ENCODE results near the gene YPEL2. TPM values are rescaled to one million over a fixed set of nuclear protein-coding genes. Genes with fewer than 3 reads are reported as not detected.

The YPEL2 gene
- polyA plus RNA-seq, 1 of the 3 experiments (the other 2 are of a cell fraction), result 3.2 TPM

DNA sequence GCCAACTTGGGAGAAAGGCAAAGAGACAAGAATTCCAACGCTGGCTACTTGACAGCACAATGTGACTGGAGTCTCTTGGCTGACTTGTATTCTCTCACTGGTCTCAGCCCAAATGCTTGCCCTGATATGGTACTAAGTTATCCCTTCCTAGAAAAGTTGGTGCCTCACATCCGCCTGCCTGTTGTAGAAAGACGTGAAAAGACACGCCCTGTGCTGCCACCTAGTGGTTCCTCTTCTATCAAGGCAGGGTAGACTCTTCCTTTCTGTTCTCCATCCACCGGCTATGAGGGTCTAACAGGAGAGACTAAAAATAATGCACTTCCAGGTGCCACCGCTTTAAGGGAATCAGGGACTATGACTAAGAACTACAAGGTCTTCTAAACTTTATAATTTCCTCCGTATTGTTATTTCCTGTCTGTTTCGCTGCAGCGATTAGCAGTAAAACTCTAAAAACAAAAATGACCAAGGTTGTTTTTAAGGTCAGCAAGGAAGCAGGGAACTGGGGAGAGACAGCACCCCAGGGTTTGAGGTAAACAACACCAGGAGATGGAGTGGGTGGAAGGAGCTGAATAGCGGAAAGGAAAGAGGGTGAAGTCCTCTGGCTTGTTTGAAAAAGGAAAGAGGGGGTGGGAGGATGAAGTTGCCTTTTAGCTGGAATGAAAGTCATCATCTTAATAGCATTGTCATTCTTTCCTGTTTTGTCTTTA, 109.5 kb downstream of the YPEL2 start:
- no peak overlapping the region for H3K27ac ChIP-seq (ENCODE audit: low read depth in 2 of 2, low read length in 1 of 2)
- WGBS (ENCODE audit: low lambda C conversion rate), result 27% methylated on average over 10 of the region's 10 CpGs
- no peaks in the 10 kb centered on the region for H3F3A ChIP-seq (replicated peaks; ENCODE audit: insufficient read depth)
- peak; percentile 82 for DNase-seq
- no peaks in the 10 kb centered on the region for H3K9me2 ChIP-seq
- ChIA-PET CTCF (interaction anchor here (0.6 to 27.0 kb wide), 55 partner anchors 9 to 230 kb away, joined by 3 to 569 read pairs (median 5); partner anchors contain the start of gene YPEL2), POLR2A (no interaction called here)
- no peaks in the 10 kb centered on the region for H4K20me1 ChIP-seq (ENCODE audit: insufficient read depth)
- H3K36me3 ChIP-seq (replicated peaks in 1 of 2; ENCODE audit: control insufficient read depth in 1 of 2, insufficient read depth in 2 of 2, low read length in 1 of 2), result no peaks in the 10 kb centered on the region
- H3K9me3 ChIP-seq, result no peaks in the 10 kb centered on the region
- H3K4me3 ChIP-seq (ENCODE audit: low read depth in 2 of 2, low read length in 1 of 2), result no peak overlapping the region
- no peaks in the 10 kb centered on the region for H3K27me3 ChIP-seq (ENCODE audit: insufficient read depth)
- TF ChIP-seq, protein P1, sequence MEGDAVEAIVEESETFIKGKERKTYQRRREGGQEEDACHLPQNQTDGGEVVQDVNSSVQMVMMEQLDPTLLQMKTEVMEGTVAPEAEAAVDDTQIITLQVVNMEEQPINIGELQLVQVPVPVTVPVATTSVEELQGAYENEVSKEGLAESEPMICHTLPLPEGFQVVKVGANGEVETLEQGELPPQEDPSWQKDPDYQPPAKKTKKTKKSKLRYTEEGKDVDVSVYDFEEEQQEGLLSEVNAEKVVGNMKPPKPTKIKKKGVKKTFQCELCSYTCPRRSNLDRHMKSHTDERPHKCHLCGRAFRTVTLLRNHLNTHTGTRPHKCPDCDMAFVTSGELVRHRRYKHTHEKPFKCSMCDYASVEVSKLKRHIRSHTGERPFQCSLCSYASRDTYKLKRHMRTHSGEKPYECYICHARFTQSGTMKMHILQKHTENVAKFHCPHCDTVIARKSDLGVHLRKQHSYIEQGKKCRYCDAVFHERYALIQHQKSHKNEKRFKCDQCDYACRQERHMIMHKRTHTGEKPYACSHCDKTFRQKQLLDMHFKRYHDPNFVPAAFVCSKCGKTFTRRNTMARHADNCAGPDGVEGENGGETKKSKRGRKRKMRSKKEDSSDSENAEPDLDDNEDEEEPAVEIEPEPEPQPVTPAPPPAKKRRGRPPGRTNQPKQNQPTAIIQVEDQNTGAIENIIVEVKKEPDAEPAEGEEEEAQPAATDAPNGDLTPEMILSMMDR (IDR thresholded peaks at IDR 0.05), result peak; percentile 99
- TF ChIP-seq CHD2 (IDR thresholded peaks at IDR 0.05; ENCODE audit: low read length, partially characterized antibody) (peak; percentile 66), FOXM1 (IDR thresholded peaks at IDR 0.05; ENCODE audit: low read depth) (no peak), SMC3 (IDR thresholded peaks at IDR 0.05; ENCODE audit: low read depth, low read length) (peak; percentile 99), RAD21 (IDR thresholded peaks at IDR 0.05; ENCODE audit: low read length) (peak; percentile 100), NRF1 (IDR thresholded peaks at IDR 0.05; ENCODE audit: low read depth, low read length) (peak; percentile 19; the same call in 1 of the 2 replicates), SIN3A (IDR thresholded peaks at IDR 0.05; ENCODE audit: borderline replicate concordance, low read depth, low read length) (0 out of 2 replicates have a peak, but pooled peaks have one; percentile 30)
- TF ChIP-seq, protein P2, sequence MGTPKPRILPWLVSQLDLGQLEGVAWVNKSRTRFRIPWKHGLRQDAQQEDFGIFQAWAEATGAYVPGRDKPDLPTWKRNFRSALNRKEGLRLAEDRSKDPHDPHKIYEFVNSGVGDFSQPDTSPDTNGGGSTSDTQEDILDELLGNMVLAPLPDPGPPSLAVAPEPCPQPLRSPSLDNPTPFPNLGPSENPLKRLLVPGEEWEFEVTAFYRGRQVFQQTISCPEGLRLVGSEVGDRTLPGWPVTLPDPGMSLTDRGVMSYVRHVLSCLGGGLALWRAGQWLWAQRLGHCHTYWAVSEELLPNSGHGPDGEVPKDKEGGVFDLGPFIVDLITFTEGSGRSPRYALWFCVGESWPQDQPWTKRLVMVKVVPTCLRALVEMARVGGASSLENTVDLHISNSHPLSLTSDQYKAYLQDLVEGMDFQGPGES (IDR thresholded peaks at IDR 0.05; ENCODE audit: low read depth, low read length), result no peak
- no peak overlapping the region for H3K4me2 ChIP-seq
- H3K9ac ChIP-seq, result no peak overlapping the region
- H3K4me1 ChIP-seq (ENCODE audit: control insufficient read depth in 1 of 2, insufficient read depth in 2 of 2, low read depth in 1 of 2, low read length in 1 of 2), result peaks cover 0 to 4% of the 10 kb centered on the region in 2 experiments; a peak in 1 of 4 replicates
- peak overlapping the region; percentile 77 for H2AFZ ChIP-seq (ENCODE audit: low read depth)
- H3K79me2 ChIP-seq (ENCODE audit: insufficient read depth), result no peaks in the 10 kb centered on the region

DNA sequence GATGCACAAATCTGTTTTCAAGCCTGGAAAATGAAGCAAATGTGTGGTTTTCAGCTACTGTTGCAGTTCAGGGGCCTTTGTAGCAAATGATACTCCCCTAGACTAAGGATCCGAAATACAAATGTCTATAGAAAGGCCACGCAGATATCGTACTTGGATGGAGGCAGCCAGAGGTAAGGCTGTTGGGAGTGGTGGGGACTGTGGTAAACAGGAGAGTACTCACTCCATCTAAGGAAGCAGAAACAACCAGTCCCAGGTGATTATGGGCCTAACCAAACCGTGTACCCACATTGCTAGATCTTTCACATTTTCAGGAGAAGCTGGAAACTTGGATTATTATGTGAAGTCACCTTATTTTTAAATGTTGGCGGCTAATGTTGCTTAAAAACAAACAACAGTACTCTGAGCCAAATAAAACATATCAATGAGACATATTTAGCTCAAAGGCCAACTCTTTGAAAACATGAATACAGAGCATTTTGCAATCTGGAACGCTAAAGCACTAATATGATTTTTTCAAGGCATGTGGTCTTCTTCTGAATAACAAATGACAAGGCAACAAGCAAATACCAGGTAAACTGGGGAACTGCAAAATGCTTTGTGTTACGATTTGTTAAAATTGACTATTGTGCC, 110.1 kb downstream of the YPEL2 start:
- Histone ChIP-seq H3F3A (replicated peaks; ENCODE audit: insufficient read depth) (no peaks in the 10 kb centered on the region), H3K27me3 (ENCODE audit: insufficient read depth) (no peaks in the 10 kb centered on the region), H3K9ac (no peak overlapping the region), H3K4me2 (no peak overlapping the region), H3K4me1 (ENCODE audit: control insufficient read depth in 1 of 2, insufficient read depth in 2 of 2, low read depth in 1 of 2, low read length in 1 of 2) (peaks cover 0 to 4% of the 10 kb centered on the region in 2 experiments; a peak in 1 of 4 replicates), H3K79me2 (ENCODE audit: insufficient read depth) (no peaks in the 10 kb centered on the region), H4K20me1 (ENCODE audit: insufficient read depth) (no peaks in the 10 kb centered on the region), H3K4me3 (ENCODE audit: low read depth in 2 of 2, low read length in 1 of 2) (no peak overlapping the region), H3K9me3 (no peaks in the 10 kb centered on the region), H2AFZ (ENCODE audit: low read depth) (peak overlapping the region; percentile 77; the same call in 1 of the 2 replicates), H3K36me3 (replicated peaks in 1 of 2; ENCODE audit: control insufficient read depth in 1 of 2, insufficient read depth in 2 of 2, low read length in 1 of 2) (no peaks in the 10 kb centered on the region), H3K9me2 (no peaks in the 10 kb centered on the region), H3K27ac (ENCODE audit: low read depth in 2 of 2, low read length in 1 of 2) (no peak overlapping the region)
- ChIA-PET CTCF (interaction anchor here (0.6 to 27.0 kb wide), 50 partner anchors 9 to 261 kb away, joined by 3 to 569 read pairs (median 4); partner anchors contain the start of gene YPEL2), POLR2A (no interaction called here)
- 86% methylated on average over 7 of the region's 7 CpGs for WGBS (ENCODE audit: low lambda C conversion rate)
- no peak for DNase-seq
- TF ChIP-seq YY1 (IDR thresholded peaks at IDR 0.05; ENCODE audit: low read depth), result no peak
- TF ChIP-seq, protein P3, sequence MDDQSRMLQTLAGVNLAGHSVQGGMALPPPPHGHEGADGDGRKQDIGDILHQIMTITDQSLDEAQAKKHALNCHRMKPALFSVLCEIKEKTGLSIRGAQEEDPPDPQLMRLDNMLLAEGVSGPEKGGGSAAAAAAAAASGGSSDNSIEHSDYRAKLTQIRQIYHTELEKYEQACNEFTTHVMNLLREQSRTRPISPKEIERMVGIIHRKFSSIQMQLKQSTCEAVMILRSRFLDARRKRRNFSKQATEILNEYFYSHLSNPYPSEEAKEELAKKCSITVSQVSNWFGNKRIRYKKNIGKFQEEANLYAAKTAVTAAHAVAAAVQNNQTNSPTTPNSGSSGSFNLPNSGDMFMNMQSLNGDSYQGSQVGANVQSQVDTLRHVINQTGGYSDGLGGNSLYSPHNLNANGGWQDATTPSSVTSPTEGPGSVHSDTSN (IDR thresholded peaks at IDR 0.05), result no peak

All from SK-N-SH (cell line).